Gastroesophageal sphincter (tissue), 4 donors: ENCODE data around the gene PODXL2. TPM values are rescaled to one million over a fixed set of nuclear protein-coding genes. Genes with fewer than 3 reads are reported as not detected.

Source experiments
- ATAC-seq: fragments of 150-250 bp; one replicate; pipeline ENCODE4 v1.9.1; 2016; ENCODE audit warnings: mild to moderate bottlenecking, moderate library complexity
- H3K27ac ChIP-seq, 4 donors: fragments of 200-600 bp; sonication (generic) in 3 of 4; 1 replicate in 3 of 4; 2 replicates in 1 of 4; pipeline ENCODE4 v1.5.1; 2016 to 2019
- H3K27me3 ChIP-seq: fragments of 200-600 bp; sonication (generic); one replicate; pipeline ENCODE4 v1.5.1; 2019
- H3K36me3 ChIP-seq, 2 donors: fragments of 200-600 bp; sonication (generic); one replicate each; pipeline ENCODE4 v1.5.1; 2019; ENCODE audit warnings: control low read depth in 1 of 2
- H3K4me1 ChIP-seq, 3 donors: fragments of 200-600 bp; sonication (generic); 1 replicate in 2 of 3; 2 replicates in 1 of 3; pipeline ENCODE4 v1.5.1; 2016 to 2019; ENCODE audit warnings: control low read depth in 2 of 3
- H3K4me3 ChIP-seq, 2 donors: fragments of 200-600 bp; sonication (generic); one replicate each; pipeline ENCODE4 v1.5.1; 2019; ENCODE audit warnings: mild to moderate bottlenecking in 1 of 2, moderate library complexity in 1 of 2
- H3K9me3 ChIP-seq, 3 donors: fragments of 200-600 bp; sonication (generic); one replicate each; pipeline ENCODE4 v1.5.1; 2017 to 2019; ENCODE audit warnings: control low read depth in 2 of 3
- EP300 ChIP-seq: sonication (generic); formaldehyde crosslinking; IDR thresholded peaks from one replicate; pipeline ENCODE4 v1.6.1; 2017; ENCODE audit warnings: antibody characterized with exemption, mild to moderate bottlenecking
- POLR2A ChIP-seq, 2 donors: fragments of 450-650 bp; IDR thresholded peaks; one replicate each; pipeline ENCODE4 v1.6.1; 2017; ENCODE audit warnings: antibody characterized with exemption in 2 of 2, mild to moderate bottlenecking in 2 of 2, moderate library complexity in 1 of 2
- POLR2AphosphoS5 ChIP-seq: sonication (generic); formaldehyde crosslinking; IDR thresholded peaks from one replicate; pipeline ENCODE4 v1.6.1; 2017; ENCODE audit warnings: antibody characterized with exemption
- WGBS, 2 donors: methylation state at CpG; one replicate each; pipeline ENCODE4 v1.1.5; 2018; ENCODE audit warnings: low coverage in 1 of 2; 5-methylcytosine and 5-hydroxymethylcytosine counted together
- total RNA-seq, 4 donors: library from RNA; depleted of rRNA; stranded (reverse); fragments of >200 nt; gene quantifications; one replicate each; pipeline ENCODE4 v1.1.0, GENCODE V29; 2016
- TF ChIP-seq, protein P1 (sequence below), 4 experiments: fragments of 200-600 bp in 2 of 4; fragments of 450-650 bp in 2 of 4; sonication (generic) in 1 of 4; IDR thresholded peaks; one replicate each; pipeline ENCODE4 v1.5.1; 2017 to 2019; ENCODE audit warnings: antibody characterized with exemption in 4 of 4, mild to moderate bottlenecking in 2 of 4, moderate library complexity in 2 of 4

PODXL2 gene
- total RNA-seq, 4 donors from 2014 or later, result 1.9 to 2.8 (median 2.3) TPM

DNA sequence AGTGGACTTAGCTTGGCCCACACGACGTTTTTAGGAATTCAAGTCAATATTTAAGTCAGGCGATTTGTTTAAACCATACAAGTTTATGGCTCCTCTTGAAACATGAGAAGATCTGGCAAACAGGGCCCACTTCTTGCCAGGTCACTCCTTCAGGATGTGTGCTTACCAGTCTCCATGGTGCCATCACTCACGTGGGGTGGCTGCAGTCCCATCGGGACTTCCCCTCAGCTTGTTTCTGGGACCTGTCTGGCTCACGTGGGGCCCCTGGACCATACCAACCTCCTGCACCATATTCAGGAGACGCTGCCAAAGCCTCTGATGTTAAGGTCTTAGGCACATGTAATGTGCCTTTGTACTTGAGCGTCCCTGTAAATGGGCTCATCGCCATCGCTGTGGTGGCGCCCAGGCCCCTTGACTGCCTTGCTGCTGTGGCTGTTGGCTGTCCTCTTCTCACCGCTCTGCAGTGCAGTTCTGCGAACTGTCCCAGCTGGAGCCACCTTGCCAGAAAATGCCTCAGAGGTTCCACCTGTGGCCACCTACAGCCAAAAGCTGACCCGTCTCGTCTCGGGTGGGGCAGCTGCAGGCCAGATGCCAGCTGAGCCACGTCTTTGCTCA, 21.9 kb upstream of the PODXL2 start:
- Histone ChIP-seq H3K27ac (no peak overlapping the region), H3K27me3 (no peaks in the 10 kb centered on the region), H3K4me1 (no peaks in the 10 kb centered on the region), H3K4me3 (no peak overlapping the region), H3K36me3 (peaks cover 0 to 70% of the 10 kb centered on the region in 2 donors), H3K9me3 (no peaks in the 10 kb centered on the region)
- ATAC-seq, result no peak
- TF ChIP-seq POLR2A (IDR thresholded peaks at IDR 0.05) (no peak), EP300 (no peak), POLR2AphosphoS5 (no peak)
- TF ChIP-seq, protein P1, sequence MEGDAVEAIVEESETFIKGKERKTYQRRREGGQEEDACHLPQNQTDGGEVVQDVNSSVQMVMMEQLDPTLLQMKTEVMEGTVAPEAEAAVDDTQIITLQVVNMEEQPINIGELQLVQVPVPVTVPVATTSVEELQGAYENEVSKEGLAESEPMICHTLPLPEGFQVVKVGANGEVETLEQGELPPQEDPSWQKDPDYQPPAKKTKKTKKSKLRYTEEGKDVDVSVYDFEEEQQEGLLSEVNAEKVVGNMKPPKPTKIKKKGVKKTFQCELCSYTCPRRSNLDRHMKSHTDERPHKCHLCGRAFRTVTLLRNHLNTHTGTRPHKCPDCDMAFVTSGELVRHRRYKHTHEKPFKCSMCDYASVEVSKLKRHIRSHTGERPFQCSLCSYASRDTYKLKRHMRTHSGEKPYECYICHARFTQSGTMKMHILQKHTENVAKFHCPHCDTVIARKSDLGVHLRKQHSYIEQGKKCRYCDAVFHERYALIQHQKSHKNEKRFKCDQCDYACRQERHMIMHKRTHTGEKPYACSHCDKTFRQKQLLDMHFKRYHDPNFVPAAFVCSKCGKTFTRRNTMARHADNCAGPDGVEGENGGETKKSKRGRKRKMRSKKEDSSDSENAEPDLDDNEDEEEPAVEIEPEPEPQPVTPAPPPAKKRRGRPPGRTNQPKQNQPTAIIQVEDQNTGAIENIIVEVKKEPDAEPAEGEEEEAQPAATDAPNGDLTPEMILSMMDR (IDR thresholded peaks at IDR 0.05), result no peak
- WGBS, 2 donors, result 88 to 91% methylated on average over 4 to 8 of the region's 17 CpGs

DNA sequence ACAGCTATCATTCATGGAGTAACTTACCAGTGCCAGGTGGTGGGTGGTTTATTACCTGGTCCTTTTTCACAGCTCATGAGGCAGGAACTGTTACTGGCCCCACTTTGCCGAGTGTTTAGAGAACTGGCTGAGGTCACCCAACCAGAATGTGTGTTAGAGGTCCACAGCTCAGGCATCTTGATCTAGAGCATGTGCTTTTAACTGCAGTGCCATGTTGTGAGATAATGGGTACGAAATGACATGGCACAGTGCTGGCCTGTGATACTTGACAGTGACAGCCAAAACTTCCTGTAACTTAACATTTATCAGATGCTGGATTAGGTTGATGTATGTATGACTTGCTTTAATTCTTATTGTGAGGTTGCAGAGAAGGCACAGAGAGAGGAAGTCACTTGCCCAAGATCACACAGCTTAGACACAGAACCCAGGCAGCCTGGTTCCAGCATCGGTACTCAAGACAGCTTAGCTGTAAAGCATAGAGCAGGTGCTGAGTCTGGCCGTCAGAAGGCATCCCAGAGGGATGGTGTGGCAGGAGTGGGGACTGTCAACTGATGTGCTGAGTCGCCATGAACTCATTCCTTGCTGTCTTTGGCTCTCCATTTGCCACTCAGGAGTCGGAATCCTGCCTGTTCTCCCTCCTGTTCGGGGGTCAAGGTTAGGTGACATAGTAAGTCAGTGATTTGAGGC, 21.2 kb upstream of the PODXL2 start:
- no peaks in the 10 kb centered on the region for H3K27me3 ChIP-seq
- no peak for TF ChIP-seq EP300
- TF ChIP-seq, protein P1 (IDR thresholded peaks at IDR 0.05), result no peak
- TF ChIP-seq POLR2A (IDR thresholded peaks at IDR 0.05), result no peak
- no peak for TF ChIP-seq POLR2AphosphoS5
- no peak for ATAC-seq
- WGBS, 2 donors, result 89 to 93% methylated on average over 5 of the region's 7 CpGs
- H3K9me3 ChIP-seq, result no peaks in the 10 kb centered on the region
- H3K27ac ChIP-seq, result no peak overlapping the region
- peaks cover 0 to 70% of the 10 kb centered on the region in 2 donors for H3K36me3 ChIP-seq
- no peaks in the 10 kb centered on the region for H3K4me1 ChIP-seq
- H3K4me3 ChIP-seq, result no peak overlapping the region

DNA sequence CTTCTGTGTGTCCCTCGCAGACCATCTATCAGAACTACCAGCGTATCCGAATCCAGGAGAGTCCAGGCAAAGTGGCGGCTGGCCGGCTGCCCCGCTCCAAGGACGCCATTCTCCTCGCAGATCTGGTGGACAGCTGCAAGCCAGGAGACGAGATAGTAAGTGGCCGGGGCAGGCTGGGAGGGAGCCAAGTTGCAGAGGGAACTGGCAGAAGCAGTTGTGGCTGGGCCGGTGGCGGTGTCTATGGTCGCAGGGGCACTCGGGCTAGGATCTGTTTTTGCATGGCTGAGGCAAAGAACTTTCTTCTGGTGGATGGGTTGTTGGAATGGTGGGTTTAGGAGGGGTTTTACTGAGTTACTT, 20.6 kb upstream of the PODXL2 start:
- Histone ChIP-seq H3K9me3 (no peaks in the 10 kb centered on the region), H3K27ac (no peak overlapping the region), H3K4me1 (no peaks in the 10 kb centered on the region), H3K4me3 (no peak overlapping the region), H3K27me3 (no peaks in the 10 kb centered on the region), H3K36me3 (peaks cover 0 to 70% of the 10 kb centered on the region in 2 donors)
- no peak for TF ChIP-seq EP300
- ATAC-seq, result no peak
- WGBS, 2 donors, result 93 to 100% methylated on average over 3 of the region's 14 CpGs

DNA sequence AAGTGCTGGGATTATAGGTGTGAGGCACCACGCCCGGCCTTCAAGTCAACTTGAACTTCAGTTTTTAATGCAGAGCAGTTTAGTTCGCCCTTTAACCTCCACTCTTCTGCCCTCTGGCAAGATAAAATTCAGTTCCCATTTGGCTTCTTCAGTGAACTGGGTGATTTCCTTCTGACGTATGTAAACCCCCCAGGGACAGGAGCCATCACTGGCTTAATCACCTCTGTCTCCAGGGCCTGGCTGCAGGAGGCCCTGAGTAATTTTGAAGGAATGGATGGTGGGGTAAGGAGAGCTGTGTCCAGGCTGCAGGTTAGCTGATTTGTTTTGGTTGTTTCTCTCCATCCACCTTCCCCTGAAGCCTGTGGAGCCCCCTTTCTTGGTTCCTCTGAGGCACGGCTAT, 18.9 kb upstream of the PODXL2 start:
- H3K4me1 ChIP-seq, result no peaks in the 10 kb centered on the region
- peaks cover 0 to 66% of the 10 kb centered on the region in 2 donors for H3K36me3 ChIP-seq
- no peak overlapping the region for H3K27ac ChIP-seq
- TF ChIP-seq POLR2AphosphoS5, result no peak
- TF ChIP-seq, protein P1 (IDR thresholded peaks at IDR 0.05), result no peak
- TF ChIP-seq EP300, result no peak
- no peak for TF ChIP-seq POLR2A (IDR thresholded peaks at IDR 0.05)
- no peaks in the 10 kb centered on the region for H3K9me3 ChIP-seq
- 77 to 80% methylated on average over 1 to 3 of the region's 5 CpGs for WGBS, 2 donors
- ATAC-seq, result no peak
- H3K4me3 ChIP-seq, result no peak overlapping the region
- no peaks in the 10 kb centered on the region for H3K27me3 ChIP-seq

DNA sequence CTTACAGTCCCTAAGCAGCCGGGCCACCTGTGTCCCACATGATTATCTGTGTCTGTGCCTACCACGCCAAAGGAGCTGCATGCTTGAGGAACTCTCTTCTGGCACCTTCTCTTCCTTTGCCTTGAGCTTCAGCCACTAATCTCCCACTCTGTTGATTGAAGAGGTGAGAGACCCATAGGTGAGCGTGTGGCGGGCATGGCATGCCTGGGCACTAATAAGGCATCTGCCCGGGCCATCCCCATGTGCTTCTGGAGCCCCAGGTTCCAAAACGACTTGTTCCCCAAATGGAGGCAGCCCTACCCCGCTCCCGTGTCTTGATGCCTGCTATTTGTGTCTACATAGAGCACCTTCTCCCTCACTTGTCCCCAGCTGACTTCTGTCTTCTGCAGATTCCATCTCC, 17.7 kb upstream of the PODXL2 start:
- H3K27ac ChIP-seq, result no peak overlapping the region
- no peak overlapping the region for H3K4me3 ChIP-seq
- peaks cover 0 to 63% of the 10 kb centered on the region in 2 donors for H3K36me3 ChIP-seq
- no peaks in the 10 kb centered on the region for H3K9me3 ChIP-seq
- TF ChIP-seq POLR2AphosphoS5 (no peak), POLR2A (IDR thresholded peaks at IDR 0.05) (no peak), EP300 (no peak)
- TF ChIP-seq, protein P1 (IDR thresholded peaks at IDR 0.05), result no peak
- ATAC-seq, result no peak
- no peaks in the 10 kb centered on the region for H3K4me1 ChIP-seq
- H3K27me3 ChIP-seq, result no peaks in the 10 kb centered on the region
- 90 to 94% methylated on average over 2 to 8 of the region's 8 CpGs for WGBS, 2 donors
